NCI-H69 (cell line): ENCODE data around the gene CYP2W1.
"Not testable (repeated sequence)": the region's sequence is repeated elsewhere in the genome, so short reads cannot be mapped to it uniquely, and the experiment has no call there.

ENCODE experiments used
- DNase-seq: peaks from one replicate; lab custom pipeline; 2025; lab: John Stamatoyannopoulos, UW

Gene CYP2W1

GRCh38 chr7:1029637-1030443 lies 46.9 kb downstream of the CYP2W1 start:
- DNase-seq: no peak

- DNase-seq: no peak
Measured at GRCh38 chr7:1030444-1031070, 47.6 kb downstream of the CYP2W1 start.

GRCh38 chr7:1031716-1032455 lies 48.9 kb downstream of the CYP2W1 start:
- DNase-seq: no peak

DNA sequence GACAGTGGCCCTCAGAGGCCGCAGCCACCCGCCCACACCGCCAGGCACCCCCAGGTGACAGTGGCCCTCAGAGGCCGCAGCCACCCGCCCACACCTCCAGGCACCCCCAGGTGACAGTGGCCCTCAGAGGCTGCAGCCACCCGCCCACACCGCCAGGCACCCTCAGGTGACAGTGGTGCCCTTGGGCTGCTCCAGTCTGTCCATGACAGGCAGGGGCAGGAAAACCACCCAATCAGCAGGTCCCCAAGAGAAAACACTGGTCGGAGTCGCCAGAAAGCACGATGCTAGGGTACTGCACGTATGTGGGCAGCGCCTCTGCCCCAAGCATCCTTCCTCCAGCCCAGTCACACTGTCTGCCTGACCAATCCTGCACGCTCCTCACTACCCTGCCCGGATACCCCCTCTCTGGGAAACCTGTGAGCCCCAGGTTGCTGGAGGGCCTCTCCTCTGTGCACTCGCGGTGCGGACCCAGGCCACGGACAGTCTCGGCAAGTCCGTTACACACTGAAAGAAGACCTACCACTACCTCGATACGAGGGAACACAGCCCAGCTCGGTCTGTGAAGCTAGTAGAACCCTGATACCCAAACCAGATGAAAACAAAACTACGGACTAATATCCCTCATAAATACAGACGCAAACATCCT lies 49.7 kb downstream of the CYP2W1 start:
- DNase-seq: no peak

- DNase-seq: no peak
Measured at GRCh38 chr7:1033546-1034145, 50.7 kb downstream of the CYP2W1 start.

DNA sequence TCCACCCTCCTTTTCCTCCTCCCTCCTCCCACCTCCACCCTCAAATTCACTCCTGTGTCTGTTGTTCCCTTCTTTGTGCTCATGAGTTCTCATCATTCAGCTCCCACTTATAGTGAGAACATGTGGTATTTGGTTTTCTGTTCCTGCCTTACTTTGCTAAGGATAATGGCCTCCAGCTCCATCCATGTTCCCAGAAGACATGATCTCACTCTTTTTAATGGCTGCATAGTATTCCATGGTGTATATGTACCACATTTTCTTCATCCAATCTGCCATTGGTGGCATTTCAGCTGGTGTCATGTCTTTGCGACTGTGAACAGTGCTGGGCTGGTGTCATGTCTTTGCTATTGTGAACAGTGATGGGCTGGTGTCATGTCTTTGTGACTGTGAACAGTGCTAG lies 51.8 kb downstream of the CYP2W1 start:
- not testable (repeated sequence) for DNase-seq

- DNase-seq: not testable (repeated sequence)
Measured at GRCh38 chr7:1036164-1036928, 53.4 kb downstream of the CYP2W1 start.
